Measurements from ENCODE around the gene ARHGAP5. TPM values are rescaled to one million over a fixed set of nuclear protein-coding genes. Genes with fewer than 3 reads are reported as not detected.
A peak's percentile ranks its signal among the peaks of the same experiment; 100 is the strongest.

ARHGAP5 gene
- total RNA-seq, 6 experiments from 2014 or later, result 32.0 to 60.5 (median 50.1) TPM

DNA sequence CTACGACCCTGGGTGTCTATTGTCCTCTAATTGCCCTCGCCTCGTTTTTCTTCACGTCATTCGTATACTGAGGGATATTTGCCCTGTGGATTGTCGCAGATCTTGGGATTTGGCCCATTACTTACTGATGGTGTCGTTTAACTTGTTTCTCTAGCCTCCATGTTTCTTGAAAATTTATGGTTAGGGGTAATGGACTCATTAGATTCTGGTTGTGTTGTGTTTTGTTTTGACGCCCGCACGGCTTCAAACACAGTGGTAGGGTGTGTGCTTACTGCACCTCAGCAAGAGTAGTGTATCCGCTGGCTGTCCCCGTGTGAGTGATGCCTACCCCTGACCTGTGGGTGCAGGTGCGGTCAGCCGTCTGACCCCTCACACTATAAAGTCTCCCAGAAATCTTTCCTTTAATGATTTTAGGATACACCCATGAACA is 126.8 kb downstream of the ARHGAP5 start:
- Histone ChIP-seq H3K36me3 (no peaks in the 10 kb centered on the region), H3K27ac (peak overlapping the region; percentile 86 to 96 (median 91)), H3K9me3 (no peaks in the 10 kb centered on the region), H3K4me3 (peak overlapping the region; percentile 68 to 84 (median 72)), H3K27me3 (no peaks in the 10 kb centered on the region), H3K4me1 (peaks cover 0 to 10% (median 2%) of the 10 kb centered on the region in 4 donors)
- intact Hi-C loops (cut with DNase I), result no loop called here
- WGBS (ENCODE audit: insufficient coverage, low coverage, low lambda C conversion rate, missing lambda C conversion rate), result 0% methylated on average over 14 of the region's 14 CpGs
- DNase-seq (peak in 2 of 3 donors; percentile 42 to 52), ATAC-seq (peak; percentile 11 to 41 (median 19))
- TF ChIP-seq CTCF (IDR thresholded peaks at IDR 0.05) (no peak), POLR2A (IDR thresholded peaks at IDR 0.05) (no peak)

GRCh38 chr14:32205554-32205953 is 128.4 kb downstream of the ARHGAP5 start:
- Histone ChIP-seq H3K27me3 (no peaks in the 10 kb centered on the region), H3K36me3 (no peaks in the 10 kb centered on the region), H3K9me3 (no peaks in the 10 kb centered on the region), H3K4me3 (no peak overlapping the region), H3K4me1 (peaks cover 0 to 7% (median 2%) of the 10 kb centered on the region in 4 donors), H3K27ac (no peak overlapping the region)
- 92% methylated on average over 3 of the region's 3 CpGs for WGBS (ENCODE audit: insufficient coverage, low coverage, low lambda C conversion rate, missing lambda C conversion rate)
- ATAC-seq (no peak), DNase-seq (no peak)
- intact Hi-C loops (cut with DNase I), result no loop called here
- TF ChIP-seq CTCF (IDR thresholded peaks at IDR 0.05) (no peak), POLR2A (IDR thresholded peaks at IDR 0.05) (no peak)

DNA sequence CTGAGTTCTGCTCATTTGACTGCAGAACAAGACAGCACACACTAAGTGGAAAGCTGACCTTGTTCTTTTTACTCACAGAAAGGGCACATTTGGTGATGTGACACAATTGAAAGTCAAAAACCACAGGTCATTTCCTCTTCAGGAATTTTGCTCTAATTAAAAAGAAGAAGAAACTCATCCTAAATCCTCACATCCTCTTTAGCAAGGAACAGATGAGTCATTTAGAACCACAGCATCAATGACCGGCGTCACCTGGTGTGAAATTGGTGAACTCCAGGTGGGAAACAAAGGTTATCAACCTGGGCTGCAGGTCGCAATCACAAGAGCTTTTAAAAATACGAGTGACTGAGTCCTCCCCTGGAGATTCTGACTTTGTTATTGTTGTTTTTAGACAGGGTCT is 128.9 kb downstream of the ARHGAP5 start:
- intact Hi-C loops (cut with DNase I), result no loop called here
- 71% methylated on average over 4 of the region's 4 CpGs for WGBS (ENCODE audit: insufficient coverage, low coverage, low lambda C conversion rate, missing lambda C conversion rate)

DNA sequence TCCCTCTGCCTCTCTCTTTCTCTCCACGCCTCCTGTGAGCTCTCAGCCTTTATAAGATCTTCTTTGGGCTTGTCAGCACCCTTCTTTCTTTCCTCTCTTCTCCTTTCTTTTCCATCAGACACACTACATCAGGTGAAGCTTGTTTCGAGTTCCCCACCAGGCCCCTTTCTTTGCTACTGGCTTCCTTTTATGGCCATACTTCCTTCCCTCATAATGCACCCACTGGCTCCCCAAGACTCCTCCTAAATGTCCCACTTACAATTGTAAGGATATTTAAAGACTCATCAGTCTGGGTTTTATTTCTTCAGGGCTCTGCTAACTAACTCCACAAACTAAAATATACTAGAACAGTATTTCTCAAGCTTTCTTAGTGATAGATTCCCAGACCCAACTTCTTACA is 129.4 kb downstream of the ARHGAP5 start:
- H3K4me1 ChIP-seq, result peaks cover 0 to 5% (median 2%) of the 10 kb centered on the region in 4 donors
- DNase-seq (no peak), ATAC-seq (no peak)
- H3K4me3 ChIP-seq, result no peak overlapping the region
- TF ChIP-seq POLR2A (IDR thresholded peaks at IDR 0.05) (no peak), CTCF (IDR thresholded peaks at IDR 0.05) (no peak)
- intact Hi-C loops (cut with DNase I), result no loop called here
- H3K27me3 ChIP-seq, result no peaks in the 10 kb centered on the region
- H3K27ac ChIP-seq, result no peak overlapping the region
- no peaks in the 10 kb centered on the region for H3K9me3 ChIP-seq
- H3K36me3 ChIP-seq, result no peaks in the 10 kb centered on the region
- WGBS (ENCODE audit: insufficient coverage, low coverage, low lambda C conversion rate, missing lambda C conversion rate), result 70% methylated on average over 2 of the region's 2 CpGs

More for the DNA sequence above, 128.9 kb downstream of the ARHGAP5 start:
- TF ChIP-seq POLR2A (IDR thresholded peaks at IDR 0.05) (no peak), CTCF (IDR thresholded peaks at IDR 0.05) (no peak)
- Histone ChIP-seq H3K4me3 (no peak overlapping the region), H3K27ac (no peak overlapping the region), H3K36me3 (no peaks in the 10 kb centered on the region), H3K9me3 (no peaks in the 10 kb centered on the region), H3K4me1 (peaks cover 0 to 5% (median 2%) of the 10 kb centered on the region in 4 donors), H3K27me3 (no peaks in the 10 kb centered on the region)
- DNase-seq, result no peak
- ATAC-seq, result no peak

- 91% methylated on average over 3 of the region's 3 CpGs for WGBS (ENCODE audit: insufficient coverage, low coverage, low lambda C conversion rate, missing lambda C conversion rate)
- Histone ChIP-seq H3K27me3 (no peaks in the 10 kb centered on the region), H3K9me3 (no peaks in the 10 kb centered on the region), H3K27ac (no peak overlapping the region), H3K4me3 (no peak overlapping the region), H3K36me3 (no peaks in the 10 kb centered on the region), H3K4me1 (no peaks in the 10 kb centered on the region)
- DNase-seq (no peak), ATAC-seq (no peak)
- no peak for TF ChIP-seq CTCF (IDR thresholded peaks at IDR 0.05)
- no peak for TF ChIP-seq POLR2A (IDR thresholded peaks at IDR 0.05)
- intact Hi-C loops (cut with DNase I), result no loop called here
Observed at GRCh38 chr14:32208490-32208889, 131.4 kb downstream of the ARHGAP5 start.
